Activated T-cell treated with anti-CD3 and anti-CD28 coated beads for 1 hour (primary cell): Measurements from ENCODE around the gene CCR7.
"Not testable (repeated sequence)": the region's sequence is repeated elsewhere in the genome, so short reads cannot be mapped to it uniquely, and the experiment has no call there.

Experiments used
- DNase-seq: peaks from one replicate; pipeline ENCODE4 v3.0.0-alpha.2; 2020; ENCODE audit warnings: low read depth

CCR7 gene

DNA sequence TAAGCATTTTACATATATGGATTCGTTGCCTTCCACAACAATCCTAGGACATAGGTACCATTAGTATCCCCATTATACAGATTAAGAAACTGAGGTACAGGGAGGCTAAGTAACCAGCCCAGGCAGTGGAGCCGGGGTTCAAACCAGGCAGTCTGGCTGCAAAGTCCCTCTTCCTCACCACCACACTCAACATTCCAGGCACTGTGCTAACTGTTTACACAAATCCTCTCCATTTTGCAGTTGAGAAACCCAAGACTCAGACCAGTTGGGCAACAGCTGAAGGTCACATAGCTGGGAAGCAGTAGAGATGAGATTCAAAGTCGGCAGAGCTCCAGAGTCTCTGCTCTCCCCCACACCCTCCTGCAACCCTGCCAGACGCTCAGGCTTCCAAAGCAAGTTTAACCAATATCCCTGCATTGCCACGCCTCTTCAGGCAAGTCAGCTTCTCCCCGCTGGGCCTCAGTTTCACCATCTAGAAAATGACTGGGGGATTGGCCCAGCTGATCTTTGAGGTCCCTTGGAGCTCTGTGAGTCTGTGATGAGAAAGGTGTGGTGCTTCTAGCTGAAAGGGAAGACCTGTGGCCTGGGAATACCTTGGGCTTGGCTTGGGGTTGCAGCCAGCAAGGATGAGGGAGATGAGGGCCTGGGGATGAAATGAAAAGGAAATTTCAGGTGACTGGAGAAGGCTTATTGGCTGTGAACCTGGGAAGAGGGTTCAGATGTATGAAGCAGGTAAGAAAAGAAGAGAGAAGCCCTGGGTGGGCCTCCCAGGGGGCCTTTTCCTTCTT, 14.0 kb downstream of the CCR7 start:
- DNase-seq: no peak

DNA sequence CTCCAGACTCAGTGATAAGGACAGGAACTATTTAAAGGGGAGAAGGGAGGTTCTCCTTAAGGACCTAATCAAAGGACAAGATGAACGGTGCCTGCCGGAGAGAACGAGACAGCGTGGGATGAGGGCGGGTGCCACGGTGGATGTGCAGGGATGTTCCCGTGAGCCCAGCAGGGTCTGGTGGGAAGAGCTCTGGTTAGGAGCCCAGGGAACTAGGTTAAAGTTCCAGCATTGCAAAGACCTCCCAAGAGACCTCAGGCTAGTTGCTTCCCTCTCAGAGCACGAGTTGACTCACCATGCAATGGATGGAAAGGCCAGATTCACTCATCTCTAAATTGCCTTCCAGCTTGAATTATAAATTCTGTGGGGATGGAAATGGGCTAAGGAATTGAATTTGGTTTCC, 14.7 kb downstream of the CCR7 start:
- no peak for DNase-seq

DNA sequence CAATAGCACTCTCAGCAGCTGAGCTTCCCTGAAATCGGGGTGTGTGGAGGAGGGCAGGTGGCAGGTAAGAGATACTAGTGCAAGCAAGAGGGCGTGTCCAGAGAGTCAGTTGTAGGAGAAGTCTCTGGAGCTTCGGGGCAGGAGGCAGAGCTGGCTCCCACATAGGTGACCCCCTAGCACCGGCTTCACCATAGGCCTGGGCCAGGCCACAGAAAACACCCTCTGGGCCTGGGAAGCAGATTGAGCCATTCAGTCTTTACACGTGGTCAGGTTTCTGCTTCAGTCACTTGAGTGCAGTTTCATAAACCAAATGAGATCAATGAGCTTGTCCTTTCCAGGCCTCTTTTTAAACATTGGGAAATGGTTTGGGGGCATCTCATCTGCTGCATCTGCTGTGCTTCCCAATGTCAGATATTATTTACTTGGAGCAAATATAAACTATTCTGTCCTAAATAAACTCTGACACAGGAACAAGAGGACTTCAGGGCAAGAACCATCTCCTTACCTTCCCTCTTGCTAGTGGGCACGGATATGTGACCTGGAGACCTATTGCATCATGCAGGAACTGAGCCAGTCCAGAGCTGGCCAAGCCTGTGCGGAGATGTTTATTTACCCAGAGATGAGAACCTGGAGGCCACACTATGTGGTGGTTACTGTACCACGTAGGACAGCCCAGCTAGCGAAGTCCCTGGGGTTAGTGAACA, 16.1 kb downstream of the CCR7 start:
- DNase-seq: no peak

DNA sequence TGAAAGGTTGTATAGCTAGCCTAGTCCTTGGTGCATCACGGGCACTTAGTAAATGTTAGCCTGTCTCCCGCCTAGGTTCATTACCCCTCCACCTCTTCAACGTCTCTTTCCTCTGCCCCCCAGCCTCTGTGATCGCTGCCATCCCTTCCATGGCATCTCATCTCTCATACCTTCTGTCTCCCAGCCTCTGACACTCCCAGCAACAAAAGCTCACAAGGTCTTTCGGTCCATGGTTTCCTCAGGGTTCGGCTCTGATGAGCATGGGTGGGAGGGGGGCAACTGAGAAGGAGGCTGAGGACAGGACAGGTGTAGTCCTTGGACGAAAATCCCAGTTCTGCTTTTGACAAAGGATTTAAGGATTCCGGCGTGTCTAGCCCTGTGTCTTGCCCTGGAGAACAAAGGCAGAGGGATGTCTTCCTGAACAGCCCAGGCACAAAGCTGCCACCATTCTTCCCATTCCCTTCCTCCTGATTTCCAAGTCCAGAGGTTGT, 16.7 kb downstream of the CCR7 start:
- DNase-seq: no peak

- DNase-seq: no peak
Measured at GRCh38 chr17:40547785-40548478, 17.3 kb downstream of the CCR7 start.

DNA sequence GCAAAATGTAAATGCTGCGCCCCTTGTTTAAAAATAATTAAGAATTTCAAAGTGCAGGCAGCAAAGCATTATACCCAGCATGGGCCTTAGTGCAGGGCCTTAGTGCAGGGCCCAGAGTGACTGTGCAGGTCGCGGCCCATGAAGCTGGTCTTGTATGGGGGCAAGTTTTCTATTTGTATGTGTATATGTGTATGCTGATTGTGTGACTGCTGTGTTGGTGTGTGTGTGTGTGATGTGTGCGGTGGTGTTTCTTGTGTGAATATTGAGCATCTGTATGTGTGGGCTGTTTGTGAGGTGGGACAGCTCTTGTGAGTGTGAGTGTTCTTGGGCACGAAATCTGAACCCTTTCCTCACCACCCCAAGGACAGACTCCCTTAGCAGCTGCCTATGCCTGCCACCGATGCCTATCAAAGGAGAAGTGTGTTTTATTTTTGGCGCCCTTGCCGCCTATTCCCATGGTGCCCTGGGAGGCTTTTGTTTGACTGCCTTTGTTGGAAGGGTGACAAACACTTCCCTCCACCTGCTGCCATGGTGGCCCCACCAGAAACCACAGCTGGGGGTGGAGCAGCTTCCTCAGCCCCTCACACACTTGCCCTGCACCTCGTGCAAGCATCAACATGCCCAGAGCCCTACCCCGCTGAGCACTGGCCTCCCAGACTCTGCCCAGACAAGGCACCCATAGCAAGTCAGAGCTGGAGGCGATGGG, 18.0 kb downstream of the CCR7 start:
- peak; percentile 51 for DNase-seq

DNA sequence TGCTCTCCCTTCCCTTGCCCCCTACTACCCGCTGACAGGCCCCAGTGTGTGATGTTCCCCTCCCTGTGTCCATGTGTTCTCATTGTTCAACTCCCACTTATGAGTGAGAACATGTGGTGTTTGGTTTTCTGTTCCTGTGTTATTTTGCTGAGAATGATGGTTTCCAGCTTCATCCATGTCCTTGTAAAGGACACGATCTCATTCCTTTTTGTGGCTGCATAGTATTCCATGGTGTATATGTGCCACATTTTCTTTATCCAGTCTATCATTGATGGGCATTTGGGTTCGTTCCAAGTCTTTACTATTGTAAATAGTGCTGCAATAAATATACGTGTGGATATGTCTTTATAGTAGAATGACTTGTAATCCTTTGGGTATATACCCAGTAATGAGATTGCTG, 18.8 kb downstream of the CCR7 start:
- DNase-seq: not testable (repeated sequence)

- DNase-seq: no peak
Measured at GRCh38 chr17:40545660-40546059, 19.6 kb downstream of the CCR7 start.

DNA sequence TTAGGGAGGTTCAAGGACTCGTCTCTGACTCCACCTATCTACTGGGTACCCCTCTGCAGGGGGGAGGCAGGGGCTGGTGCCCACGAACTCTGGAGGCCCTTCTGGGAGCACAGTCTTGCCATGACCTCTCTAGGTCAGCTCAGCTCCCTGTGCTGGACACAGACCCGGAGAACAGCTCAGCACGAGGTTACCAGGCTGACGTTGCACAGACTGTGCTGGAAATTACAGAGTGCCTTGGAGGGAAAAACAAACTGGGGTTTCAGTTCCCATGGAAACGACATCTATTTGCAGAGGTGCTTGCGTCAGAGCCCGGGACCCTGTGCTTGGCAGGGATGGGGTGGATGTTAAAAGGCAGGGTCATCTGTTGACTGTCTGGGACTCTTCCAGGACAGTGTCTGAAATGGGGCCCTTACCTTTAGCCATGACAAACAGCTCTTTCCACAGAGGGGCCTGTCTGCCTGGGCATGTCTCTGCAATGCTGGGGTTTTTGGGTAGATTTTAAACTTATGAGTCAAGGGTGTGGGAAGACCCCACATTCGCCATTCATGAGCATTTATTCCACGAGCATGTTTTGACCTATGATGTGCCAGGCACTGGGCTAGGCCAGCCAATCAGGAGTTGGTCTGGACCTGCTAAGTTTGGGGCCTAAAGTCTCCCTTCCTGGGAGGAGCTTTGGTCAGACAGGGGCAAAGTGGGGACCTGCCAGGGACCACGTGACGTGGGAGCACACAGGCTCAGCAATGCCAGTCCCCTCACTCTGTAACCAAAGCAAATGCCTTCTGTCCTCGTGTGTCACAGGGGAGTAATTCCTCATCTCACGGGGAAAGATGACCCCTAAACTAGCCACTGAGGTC, 22.5 kb downstream of the CCR7 start:
- DNase-seq: no peak

- no peak for DNase-seq
Measured at GRCh38 chr17:40541873-40542557, 23.3 kb downstream of the CCR7 start.

DNA sequence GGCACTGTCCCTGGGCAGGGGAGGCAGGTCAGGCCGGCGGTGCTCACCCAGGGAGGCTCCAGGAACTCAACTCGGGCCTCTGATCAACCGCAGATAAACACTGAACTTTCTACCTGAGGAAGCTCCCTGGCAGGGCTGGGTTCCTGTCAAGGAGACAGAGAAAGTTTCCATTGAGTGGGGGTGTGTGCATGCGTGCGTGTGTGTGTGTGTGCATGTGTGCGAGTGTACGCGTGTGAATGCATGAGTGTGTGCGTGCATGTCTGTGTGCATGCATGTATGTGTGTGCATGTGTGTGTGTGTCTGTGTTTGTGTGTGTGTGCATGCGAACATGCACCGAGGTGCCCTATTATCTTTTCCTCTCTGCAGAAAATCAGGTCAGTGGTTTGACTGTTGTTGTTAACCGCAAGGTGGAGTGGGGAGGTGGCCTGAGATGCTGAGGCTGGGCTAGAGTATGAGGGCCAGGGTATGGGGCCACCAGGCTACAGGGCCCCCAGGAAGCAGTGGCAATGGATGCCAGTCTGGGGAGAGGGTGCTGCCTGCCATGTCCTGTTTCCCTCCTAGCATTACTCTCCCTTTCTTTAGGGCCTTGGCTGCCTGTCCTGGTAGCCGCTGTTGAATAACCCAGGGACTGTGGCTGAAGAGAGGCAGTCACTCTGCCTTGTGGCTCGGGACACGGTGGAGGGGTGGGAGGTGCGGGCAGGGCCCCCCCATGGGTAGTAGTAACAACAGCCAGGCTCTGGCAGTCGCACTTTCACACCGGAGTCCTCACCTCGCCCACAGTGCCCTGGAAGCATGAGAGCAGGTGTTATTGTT, 24.0 kb downstream of the CCR7 start:
- DNase-seq: peak; percentile 57

DNA sequence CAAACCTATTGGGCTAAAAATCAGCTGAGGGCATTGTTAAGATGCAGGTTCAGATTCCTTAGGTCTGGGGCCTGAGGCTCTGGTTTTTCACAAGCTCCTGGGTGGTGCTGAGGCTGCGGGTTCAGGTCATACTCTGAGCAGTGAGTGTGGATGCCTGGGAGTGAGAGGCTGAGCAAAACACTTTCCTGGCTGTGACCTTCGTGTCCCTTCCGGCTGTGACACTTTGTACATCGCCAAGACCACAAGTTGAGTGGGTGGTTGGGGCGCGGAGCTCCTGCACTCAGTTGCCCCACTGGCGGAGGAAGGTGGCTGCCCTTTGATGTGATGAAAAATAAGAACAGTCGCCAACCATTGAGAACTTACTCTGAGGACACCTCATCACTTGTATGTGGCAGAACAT, 24.8 kb downstream of the CCR7 start:
- DNase-seq: no peak

- DNase-seq: no peak
Measured at GRCh38 chr17:40539711-40540411, 25.4 kb downstream of the CCR7 start.

- DNase-seq: no peak
Measured at GRCh38 chr17:40538936-40539705, 26.2 kb downstream of the CCR7 start.

- DNase-seq: no peak
Measured at GRCh38 chr17:40538019-40538935, 27.0 kb downstream of the CCR7 start.

- DNase-seq: no peak
Measured at GRCh38 chr17:40536295-40537171, 28.7 kb downstream of the CCR7 start.
